DMS53 (cell line): Measurements from ENCODE around the gene ARRDC3.
A peak's percentile ranks its signal among the peaks of the same experiment; 100 is the strongest.
"Not testable (repeated sequence)": the region's sequence is repeated elsewhere in the genome, so short reads cannot be mapped to it uniquely, and the experiment has no call there.

ENCODE experiments used
- DNase-seq: peaks from one replicate; lab custom pipeline; 2025; lab: John Stamatoyannopoulos, UW

ARRDC3 gene

DNA sequence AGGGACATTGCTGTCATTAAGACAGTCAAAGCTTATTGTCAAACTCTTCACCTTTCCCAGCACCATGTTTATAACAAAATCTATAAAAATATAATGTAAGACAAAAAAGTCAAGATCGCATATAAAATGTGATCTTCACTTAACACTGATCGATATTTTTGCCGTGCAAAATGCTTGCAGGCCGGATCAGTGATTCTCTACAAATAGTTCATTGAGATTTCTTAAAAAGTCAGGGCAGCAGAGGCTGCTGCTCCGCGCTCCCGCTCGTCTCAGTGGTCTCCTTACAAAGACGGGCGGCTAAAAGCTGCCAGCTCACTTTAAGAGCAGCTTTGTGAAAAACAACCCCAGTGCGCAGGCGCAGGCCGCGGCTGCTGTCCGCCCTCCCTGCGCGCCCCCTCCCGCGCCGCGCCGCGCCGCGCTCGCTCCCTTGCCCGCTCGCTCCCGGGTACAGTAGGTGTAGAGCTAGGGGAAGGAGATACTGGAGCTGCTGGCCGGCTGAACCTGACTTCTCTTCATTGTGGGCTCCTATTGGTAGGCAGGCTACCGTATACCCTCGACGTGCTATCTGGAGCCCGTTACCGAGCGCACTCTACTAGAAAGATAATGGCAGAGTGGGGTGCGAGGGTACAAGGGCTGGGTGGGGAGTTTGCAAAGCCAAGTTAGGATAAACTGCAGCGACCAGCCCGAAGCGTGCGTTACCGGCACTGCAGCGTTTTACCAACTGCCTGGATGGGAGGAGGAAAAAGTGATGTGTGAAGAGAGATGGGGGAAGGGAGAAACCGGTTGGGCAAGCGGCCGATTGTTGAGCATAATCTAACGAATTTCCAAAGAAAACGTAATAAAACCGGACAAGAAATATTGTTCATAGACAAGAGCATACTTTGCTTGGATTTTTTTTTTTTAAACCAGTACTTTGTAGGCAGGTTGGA lies at the start of gene ARRDC3:
ARRDC3 (minus strand) TSS at position 291 of the 929 bp plus-strand sequence; CDS start at position 66, 225 bp downstream.
- DNase-seq, result peak; percentile 99

- DNase-seq, result no peak
These were observed 47.8 kb upstream of the ARRDC3 start for GRCh38 chr5:91430949-91431348.

DNA sequence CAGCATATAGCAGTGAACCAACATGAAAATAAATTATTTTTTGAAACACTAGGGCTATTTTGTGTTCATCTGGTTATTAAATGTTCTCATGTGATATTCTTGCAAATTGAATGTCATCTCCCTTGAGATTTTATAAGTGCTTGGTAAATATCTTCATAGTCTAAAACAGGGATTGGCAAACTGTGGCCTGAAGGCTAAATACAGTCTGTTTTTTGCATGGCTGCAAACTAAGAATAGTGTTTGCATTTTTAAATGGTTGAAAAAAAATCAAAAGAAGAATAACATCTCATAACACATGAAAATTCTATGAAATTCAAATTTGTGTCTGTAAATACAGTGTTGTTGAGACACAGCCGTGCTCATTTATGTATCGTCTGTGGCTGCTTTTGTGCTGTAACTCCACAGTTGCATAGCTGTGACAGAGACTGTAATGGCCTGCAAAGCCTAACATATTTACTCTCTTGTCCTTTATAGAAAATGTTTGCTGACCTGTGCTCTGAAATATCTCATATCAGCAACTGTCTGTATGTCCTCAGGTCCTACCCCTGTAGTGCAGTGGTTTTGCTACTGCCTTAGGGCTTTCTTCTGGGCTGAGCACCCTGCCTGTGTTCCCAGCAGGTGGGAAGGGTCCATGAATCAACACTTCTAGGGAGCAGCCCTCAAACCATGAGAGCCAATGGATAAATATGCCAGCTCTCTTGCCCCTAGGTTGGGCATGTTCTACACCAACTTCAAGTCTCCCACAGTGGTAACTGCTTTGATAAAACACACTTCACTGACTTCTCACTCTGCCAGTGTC lies 41.7 kb upstream of the ARRDC3 start:
- DNase-seq, result no peak

DNA sequence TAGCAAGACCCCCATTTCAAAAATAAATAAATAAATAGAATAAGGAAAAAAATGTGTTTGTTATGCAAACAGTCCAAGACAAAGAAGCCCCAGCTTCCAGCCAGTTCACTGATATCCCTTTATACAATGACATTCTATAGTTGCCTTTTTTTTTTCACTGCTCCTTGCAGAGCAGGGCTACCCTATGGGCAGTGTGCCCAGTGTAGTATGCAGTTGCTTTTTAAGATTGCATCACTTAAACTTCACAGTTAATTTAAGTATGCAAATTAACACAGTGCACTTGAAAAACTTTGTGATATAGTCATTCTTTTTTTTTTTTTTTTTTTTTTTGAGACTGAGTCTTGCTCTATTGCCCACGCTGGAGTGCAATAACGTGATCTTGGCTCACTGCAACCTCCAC lies 40.8 kb upstream of the ARRDC3 start:
- no peak for DNase-seq

- DNase-seq, result no peak
These were observed 37.8 kb upstream of the ARRDC3 start for GRCh38 chr5:91420879-91421278.

GRCh38 chr5:91419571-91420537 lies 36.7 kb upstream of the ARRDC3 start:
- peak; percentile 78 for DNase-seq

- no peak for DNase-seq
These were observed 36.0 kb upstream of the ARRDC3 start for GRCh38 chr5:91419136-91419535.

- peak; percentile 20 for DNase-seq
These were observed 35.0 kb upstream of the ARRDC3 start for GRCh38 chr5:91418158-91418557.

GRCh38 chr5:91417219-91417618 lies 34.1 kb upstream of the ARRDC3 start:
- no peak for DNase-seq

- DNase-seq, result no peak
These were observed 33.4 kb upstream of the ARRDC3 start for GRCh38 chr5:91416491-91416890.

GRCh38 chr5:91409304-91409703 lies 26.2 kb upstream of the ARRDC3 start:
- DNase-seq, result no peak

DNA sequence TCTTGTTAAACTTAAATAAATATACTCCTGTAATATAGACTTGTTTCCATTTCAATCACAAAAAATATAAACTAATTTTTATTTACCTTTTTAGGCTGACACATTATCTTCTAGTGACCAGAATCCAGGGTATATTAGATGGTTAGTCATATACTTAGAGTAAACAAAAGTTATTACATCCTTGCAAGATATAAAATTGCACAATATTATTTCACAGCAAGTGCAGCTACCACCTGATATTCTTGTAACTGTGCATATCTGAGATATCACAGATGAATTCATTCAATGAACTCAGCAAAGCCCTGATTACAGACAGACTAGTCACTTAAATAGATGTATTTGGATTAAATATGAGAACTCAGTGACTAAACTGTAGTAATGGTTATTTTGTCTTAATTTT lies 25.6 kb upstream of the ARRDC3 start:
- no peak for DNase-seq

GRCh38 chr5:91407204-91407603 lies 24.1 kb upstream of the ARRDC3 start:
- no peak for DNase-seq

- no peak for DNase-seq
These were observed 20.3 kb upstream of the ARRDC3 start for GRCh38 chr5:91403438-91403837.

DNA sequence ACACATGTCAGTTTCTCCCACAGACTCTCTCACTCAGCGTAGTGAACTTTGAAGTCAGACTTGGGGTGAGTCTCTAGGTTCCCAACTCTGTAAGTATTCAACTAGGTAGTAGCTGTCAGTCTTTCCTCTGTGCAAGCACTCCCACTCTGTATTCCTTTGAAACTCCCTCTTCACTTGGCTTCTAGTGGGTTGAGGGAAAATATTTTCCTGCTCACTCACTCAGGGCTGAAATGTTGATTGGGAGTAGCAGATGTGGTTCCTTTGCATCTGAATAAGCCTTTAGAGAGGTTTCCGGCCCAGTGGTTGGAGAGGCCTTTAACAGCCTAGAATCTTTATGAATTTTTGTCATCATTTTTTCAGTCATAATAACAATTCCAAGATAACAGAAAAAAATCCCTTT lies 18.1 kb upstream of the ARRDC3 start:
- DNase-seq, result no peak

DNA sequence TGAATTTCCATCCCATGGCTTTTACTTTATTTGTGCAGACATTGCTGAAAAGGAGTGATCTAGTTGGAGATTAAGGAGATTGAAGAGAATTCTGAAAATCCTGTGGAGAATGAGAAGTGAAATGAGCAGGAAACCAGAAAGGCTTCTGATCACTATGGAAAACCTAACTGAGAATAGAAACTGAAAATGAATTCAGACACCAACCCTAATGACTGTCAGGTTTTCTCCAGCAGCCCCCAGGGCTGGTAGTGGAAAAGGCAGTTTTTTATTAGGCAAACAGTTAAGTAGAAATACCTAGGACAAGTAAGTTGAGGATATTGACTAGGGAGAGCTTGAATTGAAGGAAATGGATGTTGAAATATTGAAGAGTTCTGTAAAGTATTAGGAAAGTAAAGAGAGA lies 14.7 kb upstream of the ARRDC3 start:
- no peak for DNase-seq

GRCh38 chr5:91390268-91390667 lies 7.2 kb upstream of the ARRDC3 start:
- no peak for DNase-seq

- not testable (repeated sequence) for DNase-seq
These were observed 6.4 kb upstream of the ARRDC3 start for GRCh38 chr5:91389555-91389954.

- DNase-seq, result no peak
These were observed 5.2 kb upstream of the ARRDC3 start for GRCh38 chr5:91388362-91388761.

- DNase-seq, result peak; percentile 11
These were observed 3.0 kb upstream of the ARRDC3 start for GRCh38 chr5:91386120-91386519.

- not testable (repeated sequence) for DNase-seq
These were observed 2.5 kb upstream of the ARRDC3 start for GRCh38 chr5:91385596-91385995.
